GM13977 (cell line): ENCODE results near the gene ETNK1.

Source experiments
- DNase-seq: peaks from one replicate; pipeline ENCODE4 v3.0.0; 2012; ENCODE audit warnings: low spot score
- in situ Hi-C: fragments of 300-500 bp; cut with MboI; formaldehyde crosslinking; loops from one replicate; pipeline ENCODE4 v1.12.0; 2022; ENCODE audit warnings: low sequenced_read_pairs, low pct_unique_long_range_greater_than_20kb, mixed read lengths, inconsistent platforms; ENCODE audit not compliant: unreplicated experiment
- TF ChIP-seq, protein P1 (sequence below): IDR thresholded peaks from 2 replicates; pipeline ENCODE4 v1.5.1; 2012; ENCODE audit warnings: mild to moderate bottlenecking, control low read depth; ENCODE audit not compliant: insufficient read depth; ENCODE audit errors: extremely low read depth, missing control alignments

Gene ETNK1

DNA sequence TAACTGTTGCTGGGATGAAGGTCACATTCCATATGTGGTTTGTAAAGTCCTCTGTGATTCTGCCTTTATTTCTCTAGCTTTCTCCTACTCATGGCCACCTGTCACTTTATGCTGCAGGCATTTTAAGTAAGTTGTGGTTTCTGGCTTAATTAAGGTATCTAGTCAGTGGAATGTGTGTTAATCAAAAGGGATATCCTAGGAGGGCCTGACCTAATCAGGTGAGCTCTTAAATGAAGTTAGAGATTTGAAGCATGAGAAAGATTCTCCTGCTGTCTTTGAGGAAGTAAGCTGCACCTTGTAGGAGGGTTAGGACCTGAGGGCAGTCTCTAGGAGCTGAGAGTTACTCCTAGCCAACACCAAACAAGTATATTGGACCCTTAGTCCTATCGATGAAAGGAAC lies 90.3 kb downstream of the ETNK1 start:
- DNase-seq = no peak
- in situ Hi-C loops = no loop called here
- TF ChIP-seq, protein P1, sequence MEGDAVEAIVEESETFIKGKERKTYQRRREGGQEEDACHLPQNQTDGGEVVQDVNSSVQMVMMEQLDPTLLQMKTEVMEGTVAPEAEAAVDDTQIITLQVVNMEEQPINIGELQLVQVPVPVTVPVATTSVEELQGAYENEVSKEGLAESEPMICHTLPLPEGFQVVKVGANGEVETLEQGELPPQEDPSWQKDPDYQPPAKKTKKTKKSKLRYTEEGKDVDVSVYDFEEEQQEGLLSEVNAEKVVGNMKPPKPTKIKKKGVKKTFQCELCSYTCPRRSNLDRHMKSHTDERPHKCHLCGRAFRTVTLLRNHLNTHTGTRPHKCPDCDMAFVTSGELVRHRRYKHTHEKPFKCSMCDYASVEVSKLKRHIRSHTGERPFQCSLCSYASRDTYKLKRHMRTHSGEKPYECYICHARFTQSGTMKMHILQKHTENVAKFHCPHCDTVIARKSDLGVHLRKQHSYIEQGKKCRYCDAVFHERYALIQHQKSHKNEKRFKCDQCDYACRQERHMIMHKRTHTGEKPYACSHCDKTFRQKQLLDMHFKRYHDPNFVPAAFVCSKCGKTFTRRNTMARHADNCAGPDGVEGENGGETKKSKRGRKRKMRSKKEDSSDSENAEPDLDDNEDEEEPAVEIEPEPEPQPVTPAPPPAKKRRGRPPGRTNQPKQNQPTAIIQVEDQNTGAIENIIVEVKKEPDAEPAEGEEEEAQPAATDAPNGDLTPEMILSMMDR = no peak

DNA sequence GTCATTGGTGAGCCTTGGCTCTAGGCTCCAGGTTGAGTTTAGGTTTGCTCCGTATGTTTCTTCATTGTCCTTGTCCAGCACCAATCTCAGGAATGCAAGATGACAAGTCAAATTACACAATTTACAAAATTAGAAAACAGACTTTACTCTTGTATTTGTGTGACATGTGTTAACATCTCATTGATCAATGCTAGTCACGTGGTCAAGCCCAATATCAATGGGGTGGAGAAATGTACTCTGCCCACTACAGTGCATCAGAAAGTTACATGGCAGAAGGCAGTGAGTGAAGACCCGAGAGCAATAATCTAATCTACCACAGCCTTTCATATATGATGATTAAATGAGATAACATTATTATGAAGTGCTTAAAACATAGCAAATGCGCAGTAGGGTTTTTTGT lies 94.8 kb downstream of the ETNK1 start:
- TF ChIP-seq, protein P1 = no peak
- in situ Hi-C loops = no loop called here
- no peak for DNase-seq

DNA sequence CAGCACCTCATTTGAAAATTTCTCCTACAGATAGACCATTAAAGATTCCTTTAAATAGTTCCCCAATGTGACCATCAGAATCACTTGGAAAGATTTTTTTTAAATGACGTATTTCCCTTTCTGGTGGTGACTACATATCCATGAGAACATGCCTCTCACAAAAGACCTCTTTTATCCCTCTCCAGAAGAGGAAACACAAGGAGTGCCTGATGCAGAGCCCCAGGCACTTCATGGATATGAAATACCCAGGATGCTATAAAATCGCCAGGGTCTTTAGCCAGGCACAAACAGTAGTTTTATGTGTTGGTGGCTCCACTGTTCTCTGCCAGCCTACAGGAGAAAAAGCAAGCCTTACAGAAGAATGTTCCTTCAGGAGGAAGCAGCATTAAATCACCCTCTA lies 97.1 kb downstream of the ETNK1 start:
- TF ChIP-seq, protein P1 = no peak
- DNase-seq = no peak
- in situ Hi-C loops = no loop called here

DNA sequence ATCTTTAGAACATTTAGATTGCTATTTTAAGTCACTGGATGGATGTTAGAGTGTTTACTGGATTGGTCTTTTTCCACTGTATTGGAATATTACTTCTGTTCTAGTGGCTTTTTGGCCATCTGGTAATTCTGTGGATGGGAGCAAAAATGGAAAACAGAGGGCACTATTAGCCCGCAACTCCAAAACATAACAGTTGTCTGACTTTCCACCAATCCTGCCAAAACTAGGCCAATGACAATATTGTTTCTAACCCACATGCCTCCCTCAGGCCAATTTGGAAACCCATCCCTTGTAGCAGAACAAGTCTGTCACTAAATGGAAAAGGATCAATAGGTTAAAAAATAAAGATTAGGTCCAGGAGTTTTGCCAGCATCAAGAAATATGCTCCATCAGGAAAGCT lies 97.8 kb downstream of the ETNK1 start:
- DNase-seq = no peak
- in situ Hi-C loops = no loop called here
- TF ChIP-seq, protein P1 = no peak

DNA sequence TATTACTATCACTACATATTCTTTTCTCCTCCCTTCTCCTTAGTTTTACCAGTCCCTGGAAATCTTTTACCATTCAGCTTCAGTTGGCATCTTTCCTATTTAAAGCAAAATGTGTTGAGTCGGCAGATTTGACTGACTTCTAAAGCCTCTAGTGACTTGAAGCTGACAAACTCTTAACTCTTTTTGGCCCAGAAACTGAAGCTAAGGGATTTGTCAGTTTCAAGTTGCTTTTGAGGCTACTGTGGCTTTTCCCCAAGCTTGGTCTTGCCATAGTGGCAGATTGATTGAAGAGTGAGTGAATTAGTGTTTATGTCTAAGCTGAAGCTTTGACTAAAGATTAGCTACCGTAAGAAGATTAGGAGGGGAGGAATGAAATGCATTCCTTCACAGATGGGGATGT lies 104.0 kb downstream of the ETNK1 start:
- TF ChIP-seq, protein P1 = no peak
- DNase-seq = no peak
- in situ Hi-C loops = no loop called here

DNA sequence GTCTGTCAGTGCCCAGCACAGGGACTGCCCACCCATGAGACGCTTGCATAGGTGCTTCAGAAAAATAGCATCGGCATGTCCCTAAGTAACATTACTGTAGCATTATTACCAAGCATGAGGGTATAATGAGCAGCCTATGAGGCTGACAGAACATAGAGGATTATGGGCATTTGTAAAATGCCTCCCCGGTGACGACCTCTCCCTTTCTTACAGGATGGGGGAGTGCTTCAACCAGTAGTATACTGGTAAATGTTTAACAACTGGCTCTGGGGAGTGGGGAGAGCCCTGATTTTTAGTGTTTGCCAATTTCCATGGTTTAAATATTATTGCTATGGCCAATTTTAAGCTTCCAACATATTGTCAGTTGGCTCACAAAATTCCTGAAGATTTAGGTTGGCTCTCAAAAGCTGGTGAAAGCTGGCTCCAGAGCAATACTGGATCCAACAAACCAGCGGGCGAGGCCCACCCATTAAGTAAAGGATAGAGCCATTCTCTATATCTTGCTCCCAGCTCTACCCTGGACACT lies 104.5 kb downstream of the ETNK1 start:
- DNase-seq = no peak
- in situ Hi-C loops = no loop called here
- TF ChIP-seq, protein P1 = no peak
